Nephron progenitor cell (in vitro differentiated cells): ENCODE data around the gene CAPN12.

ENCODE experiments used
- DNase-seq: peaks from one replicate; pipeline ENCODE4 v3.0.0; 2021
- H3K27ac Mint-ChIP-seq: 2 replicates; pipeline ENCODE4 v1.8.0; 2021; ENCODE audit warnings: mild to moderate bottlenecking, moderate library complexity, mixed read lengths
- H3K27me3 Mint-ChIP-seq: 2 replicates; pipeline ENCODE4 v1.8.0; 2021; ENCODE audit warnings: mild to moderate bottlenecking, low read depth, mixed read lengths; ENCODE audit not compliant: poor library complexity
- H3K36me3 Mint-ChIP-seq: 2 replicates; pipeline ENCODE4 v1.8.0; 2021; ENCODE audit warnings: low read depth, mixed read lengths
- H3K4me1 Mint-ChIP-seq: 2 replicates; pipeline ENCODE4 v1.8.0; 2021; ENCODE audit warnings: mixed read lengths
- H3K4me3 Mint-ChIP-seq: 2 replicates; pipeline ENCODE4 v1.8.0; 2021; ENCODE audit warnings: mild to moderate bottlenecking, moderate library complexity, mixed read lengths
- H3K9me3 Mint-ChIP-seq: 2 replicates; pipeline ENCODE4 v1.8.0; 2021; ENCODE audit warnings: mild to moderate bottlenecking, moderate library complexity, mixed read lengths
- CTCF ChIP-seq: fragments of 200-600 bp; sonication (generic); IDR thresholded peaks from 2 replicates; pipeline ENCODE4 v1.5.0; 2021; ENCODE audit warnings: antibody characterized with exemption

Gene CAPN12

DNA sequence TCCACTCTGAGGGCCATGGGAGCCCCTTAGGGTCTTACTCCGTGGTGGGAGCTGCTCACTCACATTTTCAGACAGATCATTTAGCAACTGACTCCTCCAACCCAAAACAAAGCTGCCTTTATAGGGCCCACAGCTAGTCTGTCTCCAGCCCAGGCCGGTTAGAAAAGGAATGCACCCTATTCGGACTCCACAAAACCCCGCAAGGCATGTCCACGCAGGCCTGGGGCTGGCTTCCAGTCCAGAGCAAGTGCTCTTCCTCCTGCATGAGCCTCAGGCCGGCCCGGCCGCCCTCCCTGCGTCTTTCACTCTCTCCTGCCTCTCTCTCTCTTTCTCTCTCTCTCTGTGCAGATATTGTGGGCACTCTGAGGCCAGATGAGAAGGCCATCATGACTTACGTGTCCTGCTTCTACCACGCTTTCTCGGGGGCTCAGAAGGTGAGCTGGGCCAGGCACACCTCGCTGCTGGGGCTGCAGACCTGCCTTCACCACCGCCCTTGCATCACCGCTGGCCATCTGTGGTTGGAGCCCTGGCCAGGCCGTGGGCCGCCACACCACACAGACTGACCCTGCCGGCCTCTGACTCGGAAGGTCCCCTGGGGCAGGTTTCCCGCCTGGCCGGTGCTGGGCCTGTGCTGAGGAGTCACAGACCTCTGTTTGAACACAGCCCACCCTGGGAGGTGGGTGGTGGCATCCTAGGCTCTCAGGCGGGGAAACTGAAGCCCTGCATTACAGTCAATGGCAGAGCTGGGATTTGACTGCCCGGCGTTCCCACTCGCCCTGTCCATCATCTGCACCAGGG, 33.1 kb downstream of the CAPN12 start:
- DNase-seq: no peak

DNA sequence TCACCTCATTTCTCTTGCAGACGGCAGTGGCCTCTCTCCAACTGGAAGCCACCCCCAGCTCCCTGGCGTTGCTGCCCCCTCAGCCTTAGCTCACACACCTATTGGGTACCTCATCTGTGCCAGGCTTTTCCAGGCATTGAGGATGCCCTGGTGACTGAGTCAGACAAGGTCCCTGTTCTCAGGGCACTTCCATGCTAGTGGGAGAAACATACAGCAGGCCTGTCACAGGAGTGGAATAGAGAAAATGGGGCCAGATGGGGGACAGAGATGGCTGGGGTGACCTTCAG, 33.9 kb downstream of the CAPN12 start:
- TF ChIP-seq CTCF: no peak
- H3K27ac Mint-ChIP-seq: peak overlapping the region; percentile 98
- no peaks in the 10 kb centered on the region for H3K9me3 Mint-ChIP-seq
- H3K36me3 Mint-ChIP-seq: peaks cover 26% of the 10 kb centered on the region
- DNase-seq: no peak
- H3K4me3 Mint-ChIP-seq: no peak overlapping the region
- no peaks in the 10 kb centered on the region for H3K27me3 Mint-ChIP-seq
- H3K4me1 Mint-ChIP-seq: peaks cover 22% of the 10 kb centered on the region

More for the DNA sequence above, 33.1 kb downstream of the CAPN12 start:
- Mint-ChIP-seq H3K4me1 (peaks cover 22% of the 10 kb centered on the region), H3K4me3 (no peak overlapping the region), H3K36me3 (peaks cover 26% of the 10 kb centered on the region), H3K27me3 (no peaks in the 10 kb centered on the region), H3K9me3 (no peaks in the 10 kb centered on the region), H3K27ac (peak overlapping the region; percentile 98)
- TF ChIP-seq CTCF: no peak

- no peaks in the 10 kb centered on the region for H3K27me3 Mint-ChIP-seq
- no peak overlapping the region for H3K4me3 Mint-ChIP-seq
- H3K4me1 Mint-ChIP-seq: peaks cover 22% of the 10 kb centered on the region
- no peaks in the 10 kb centered on the region for H3K9me3 Mint-ChIP-seq
- DNase-seq: no peak
- TF ChIP-seq CTCF: no peak
- H3K27ac Mint-ChIP-seq: peak overlapping the region; percentile 98
- peaks cover 24% of the 10 kb centered on the region for H3K36me3 Mint-ChIP-seq
Measured at GRCh38 chr19:38709671-38710415, 34.4 kb downstream of the CAPN12 start.

DNA sequence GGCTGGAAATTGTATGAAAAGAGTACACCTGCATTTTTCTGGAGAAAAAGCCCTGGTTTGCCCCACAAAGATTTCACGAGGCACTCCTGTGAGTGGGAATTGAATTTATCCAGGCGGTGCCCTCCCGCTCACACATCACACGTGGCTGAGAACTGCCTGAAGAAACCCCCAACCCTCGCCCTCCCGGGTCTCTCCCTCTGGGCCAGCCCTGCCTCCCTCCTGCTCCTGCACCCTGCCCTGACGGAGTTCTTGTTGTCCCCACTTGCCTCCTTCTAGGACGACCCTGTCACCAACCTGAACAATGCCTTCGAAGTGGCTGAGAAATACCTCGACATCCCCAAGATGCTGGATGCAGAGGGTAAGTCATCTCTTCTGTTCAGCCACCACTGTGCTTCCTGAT, 35.2 kb downstream of the CAPN12 start:
- no peak for DNase-seq

DNA sequence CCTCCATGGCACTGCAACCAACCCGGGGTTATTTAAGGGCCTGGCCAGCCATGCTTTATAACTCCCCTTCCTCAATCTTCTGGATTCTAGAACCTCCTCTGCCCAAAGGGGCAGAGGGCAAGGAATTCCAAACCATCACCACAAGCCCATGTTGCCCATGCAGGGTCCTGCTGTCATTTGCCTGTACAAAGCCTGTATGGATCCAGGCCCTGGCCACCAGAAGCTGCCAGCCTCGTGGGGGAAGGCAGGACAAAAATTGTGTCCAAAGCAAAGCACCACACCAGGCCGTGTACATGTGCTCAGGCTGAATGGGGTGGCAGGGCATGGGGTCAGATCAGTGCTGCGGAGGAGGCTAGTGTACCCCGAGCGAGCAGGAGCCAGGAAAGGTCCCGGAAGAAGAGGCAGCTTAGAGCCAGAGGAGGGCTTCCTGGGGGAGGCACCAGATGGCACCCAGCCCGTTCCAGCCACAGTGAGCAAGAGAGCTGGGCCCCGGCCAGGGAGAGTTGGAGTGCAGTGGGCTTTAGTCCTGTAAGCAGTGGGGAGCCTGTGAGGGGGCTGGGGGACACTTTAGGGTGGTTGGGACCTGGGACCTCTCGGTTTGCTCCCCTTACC, 35.8 kb downstream of the CAPN12 start:
- DNase-seq: no peak
- TF ChIP-seq CTCF: no peak
- Mint-ChIP-seq H3K27me3 (no peaks in the 10 kb centered on the region), H3K4me3 (no peak overlapping the region), H3K4me1 (peaks cover 23% of the 10 kb centered on the region), H3K27ac (peak overlapping the region; percentile 54), H3K9me3 (no peaks in the 10 kb centered on the region), H3K36me3 (peaks cover 22% of the 10 kb centered on the region)

More for the DNA sequence above, 35.2 kb downstream of the CAPN12 start:
- Mint-ChIP-seq H3K27me3 (no peaks in the 10 kb centered on the region), H3K4me3 (no peak overlapping the region), H3K4me1 (peaks cover 26% of the 10 kb centered on the region), H3K36me3 (peaks cover 21% of the 10 kb centered on the region), H3K9me3 (no peaks in the 10 kb centered on the region), H3K27ac (peak overlapping the region; percentile 73)
- TF ChIP-seq CTCF: no peak
